Stomach (tissue), 4 donors: ENCODE data around the gene TMEM120B.

Experiments
- POLR2A ChIP-seq, 4 donors: fragments of 450-650 bp; IDR thresholded peaks; one replicate each; pipeline ENCODE4 v1.6.1; 2016; ENCODE audit warnings: antibody characterized with exemption in 4 of 4, control low read depth in 2 of 4, mild to moderate bottlenecking in 1 of 4, moderate library complexity in 1 of 4
- TF ChIP-seq, protein P1 (sequence below), 7 experiments: fragments of 450-650 bp in 4 of 7; fragments of 200-600 bp in 3 of 7; sonication (generic) in 3 of 7; IDR thresholded peaks; one replicate each; pipeline ENCODE4 v1.5.1; 2016 to 2019; ENCODE audit warnings: antibody characterized with exemption in 7 of 7, control low read depth in 2 of 7, mild to moderate bottlenecking in 1 of 7

DNA sequence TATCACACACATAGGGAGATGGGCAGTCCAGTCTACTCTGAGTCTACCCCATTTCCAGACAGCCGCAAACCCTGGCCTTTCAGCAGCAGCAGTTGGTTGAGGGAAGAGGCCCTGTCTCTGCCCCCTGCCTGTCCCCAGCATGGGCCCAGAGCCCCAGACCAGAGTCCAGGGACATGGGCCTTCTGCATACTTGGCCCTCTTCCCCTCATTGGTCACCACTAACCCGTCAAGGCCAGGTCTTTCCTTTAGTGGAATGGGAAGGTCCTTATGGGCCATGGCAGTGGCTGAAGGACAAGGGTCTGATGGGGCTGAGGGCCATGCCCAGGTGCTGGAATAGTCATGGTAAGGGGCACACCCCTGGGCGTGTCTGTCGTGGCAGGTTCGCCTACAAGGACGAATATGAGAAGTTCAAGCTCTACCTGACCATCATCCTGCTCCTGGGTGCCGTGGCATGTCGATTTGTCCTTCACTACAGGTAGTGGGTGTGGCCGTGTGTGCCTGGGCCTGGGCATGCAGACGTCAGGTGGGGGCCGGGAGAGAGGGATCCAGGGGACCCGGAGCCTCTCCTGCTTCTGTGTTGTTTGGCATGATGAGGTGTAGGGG is 39.3 kb downstream of the TMEM120B start:
- TF ChIP-seq, protein P1, sequence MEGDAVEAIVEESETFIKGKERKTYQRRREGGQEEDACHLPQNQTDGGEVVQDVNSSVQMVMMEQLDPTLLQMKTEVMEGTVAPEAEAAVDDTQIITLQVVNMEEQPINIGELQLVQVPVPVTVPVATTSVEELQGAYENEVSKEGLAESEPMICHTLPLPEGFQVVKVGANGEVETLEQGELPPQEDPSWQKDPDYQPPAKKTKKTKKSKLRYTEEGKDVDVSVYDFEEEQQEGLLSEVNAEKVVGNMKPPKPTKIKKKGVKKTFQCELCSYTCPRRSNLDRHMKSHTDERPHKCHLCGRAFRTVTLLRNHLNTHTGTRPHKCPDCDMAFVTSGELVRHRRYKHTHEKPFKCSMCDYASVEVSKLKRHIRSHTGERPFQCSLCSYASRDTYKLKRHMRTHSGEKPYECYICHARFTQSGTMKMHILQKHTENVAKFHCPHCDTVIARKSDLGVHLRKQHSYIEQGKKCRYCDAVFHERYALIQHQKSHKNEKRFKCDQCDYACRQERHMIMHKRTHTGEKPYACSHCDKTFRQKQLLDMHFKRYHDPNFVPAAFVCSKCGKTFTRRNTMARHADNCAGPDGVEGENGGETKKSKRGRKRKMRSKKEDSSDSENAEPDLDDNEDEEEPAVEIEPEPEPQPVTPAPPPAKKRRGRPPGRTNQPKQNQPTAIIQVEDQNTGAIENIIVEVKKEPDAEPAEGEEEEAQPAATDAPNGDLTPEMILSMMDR (IDR thresholded peaks at IDR 0.05): no peak
- TF ChIP-seq POLR2A (IDR thresholded peaks at IDR 0.05): no peak
